HepG2 (cell line): ENCODE results near the gene ITPK1. TPM values are rescaled to one million over a fixed set of nuclear protein-coding genes. Genes with fewer than 3 reads are reported as not detected.

Experiments
- ADNP ChIP-seq: sonication (generic); formaldehyde crosslinking; IDR thresholded peaks from 2 replicates; pipeline ENCODE4 v1.4.0; 2020; ENCODE audit warnings: missing genetic modification reagents
- ATF7 ChIP-seq, 2 experiments: fragments of 450-650 bp in 1 of 2; sonication (generic) in 1 of 2; formaldehyde crosslinking in 1 of 2; IDR thresholded peaks; 2 replicates each; pipeline versions ENCODE4 v1.4.0 to v1.6.1; 2016 to 2020; ENCODE audit warnings: antibody characterized with exemption in 1 of 2, mild to moderate bottlenecking in 1 of 2, missing genetic modification reagents in 1 of 2
- E2F1 ChIP-seq: sonication (generic); formaldehyde crosslinking; IDR thresholded peaks from 2 replicates; pipeline ENCODE4 v1.5.0; 2020; ENCODE audit warnings: missing genetic modification reagents
- EHMT2 ChIP-seq: fragments of 200-600 bp; sonication (generic); IDR thresholded peaks from 2 replicates; pipeline ENCODE4 v1.7.0; 2017; ENCODE audit warnings: antibody characterized with exemption, low read depth, low read length, borderline replicate concordance
- IRF2 ChIP-seq: IDR thresholded peaks from 2 replicates; pipeline ENCODE4 v1.6.1; 2018; ENCODE audit warnings: missing genetic modification reagents, missing compliant biosample characterization
- NR2F1 ChIP-seq, 2 experiments: fragments of 450-650 bp in 1 of 2; formaldehyde crosslinking in 1 of 2; IDR thresholded peaks; 2 replicates each; pipeline versions ENCODE4 v1.5.0 to v1.6.1; 2016 to 2020; ENCODE audit warnings: mild to moderate bottlenecking in 1 of 2, missing compliant biosample characterization in 1 of 2, missing genetic modification reagents in 1 of 2, moderate library complexity in 1 of 2
- POGK ChIP-seq: sonication (generic); formaldehyde crosslinking; conservative IDR thresholded peaks from 2 replicates; pipeline ENCODE4 v1.8.0; 2022; ENCODE audit warnings: mild to moderate bottlenecking, moderate library complexity, missing genetic modification reagents
- TARDBP ChIP-seq: sonication (generic); formaldehyde crosslinking; IDR thresholded peaks from 2 replicates; pipeline ENCODE4 v1.8.0; 2022; ENCODE audit warnings: mild to moderate bottlenecking, missing genetic modification reagents
- TBP ChIP-seq: sonication (generic); formaldehyde crosslinking; IDR thresholded peaks from 2 replicates; pipeline ENCODE4 v1.5.0; 2020; ENCODE audit warnings: missing genetic modification reagents
- TEAD3 ChIP-seq: optimal IDR thresholded peaks from 2 replicates; pipeline ENCODE3; 2016; ENCODE audit warnings: borderline replicate concordance
- ZBTB40 ChIP-seq, 2 experiments: fragments of 450-650 bp in 1 of 2; sonication (generic) in 1 of 2; formaldehyde crosslinking in 1 of 2; IDR thresholded peaks; 2 replicates each; pipeline versions ENCODE4 v1.6.1 to v1.8.0; 2016 to 2022; ENCODE audit warnings: antibody characterized with exemption in 1 of 2, mild to moderate bottlenecking in 1 of 2, missing genetic modification reagents in 1 of 2
- ZNF331 ChIP-seq: sonication (generic); formaldehyde crosslinking; IDR thresholded peaks from 2 replicates; pipeline ENCODE4 v1.4.0; 2020; ENCODE audit warnings: missing genetic modification reagents
- ZNF430 ChIP-seq: sonication (generic); formaldehyde crosslinking; IDR thresholded peaks from 2 replicates; pipeline ENCODE4 v1.9.0; 2021; ENCODE audit warnings: mild to moderate bottlenecking, missing genetic modification reagents
- polyA plus RNA-seq, 8 experiments: library from polyadenylated mRNA; depleted of rRNA in 3 of 8; stranded (reverse) in 7 of 8; unstranded in 1 of 8; fragments of >200 nt; fragmentation: Illumina TruSeq in 4 of 8; extraction: Trizol in 4 of 8; gene quantifications; 2 replicates each; pipeline versions ENCODE4 v1.2.1 to v1.2.3, GENCODE V29; 2011 to 2016; ENCODE audit warnings: low read depth in 4 of 8, missing spikeins in 1 of 8, mixed read lengths in 1 of 8; ENCODE audit not compliant: insufficient read depth in 1 of 8
- total RNA-seq, 5 experiments: library from RNA; depleted of rRNA; stranded (reverse); fragments of >200 nt; fragmentation: Illumina TruSeq; extraction: Trizol; gene quantifications; 2 replicates each; pipeline ENCODE4 v1.2.3, GENCODE V29; 2016; ENCODE audit warnings: low read depth in 1 of 5

Gene ITPK1
- total and polyA plus RNA-seq, 2 of the 13 experiments (the other 11 are each of a cell fraction or from before 2014, with no cell fraction given), result 20.5 to 47.5 TPM

- TF ChIP-seq ZBTB40 (IDR thresholded peaks at IDR 0.05), result no peak
- TF ChIP-seq ZBTB40 (CRISPR knock-in tag; IDR thresholded peaks at IDR 0.05), result no peak
- no peak for TF ChIP-seq IRF2
- no peak for TF ChIP-seq ADNP (CRISPR knock-in tag)
- no peak for TF ChIP-seq POGK
- peak; percentile 13 for TF ChIP-seq TEAD3 (CRISPR knock-in tag)
- TF ChIP-seq TBP (CRISPR knock-in tag), result no peak
- no peak for TF ChIP-seq ATF7 (IDR thresholded peaks at IDR 0.05)
- no peak for TF ChIP-seq ATF7 (CRISPR knock-in tag; IDR thresholded peaks at IDR 0.05)
- peak; percentile 28; the same call in 1 of the 2 replicates for TF ChIP-seq EHMT2
- peak; percentile 37; the same call in 1 of the 2 replicates for TF ChIP-seq ZNF430 (CRISPR knock-in tag)
- TF ChIP-seq E2F1 (CRISPR knock-in tag), result no peak
- TF ChIP-seq ZNF331 (CRISPR knock-in tag), result no peak
- no peak for TF ChIP-seq TARDBP (CRISPR knock-in tag)
- no peak for TF ChIP-seq NR2F1 (CRISPR knock-in tag; IDR thresholded peaks at IDR 0.05)
Measured at GRCh38 chr14:93112891-93113677, 2.6 kb downstream of the ITPK1 start (continued).
